SK-N-SH (cell line): Measurements from ENCODE around the gene CBLN3. TPM values are rescaled to one million over a fixed set of nuclear protein-coding genes. Genes with fewer than 3 reads are reported as not detected.

ENCODE experiments used
- CTCF ChIA-PET: fragments of 300-600, 350-600 bp; formaldehyde crosslinking; extraction: SDS; loops from one replicate; lab custom pipeline; 2021; lab: Yijun Ruan, JAX
- POLR2A ChIA-PET: fragments of 350-600 bp; sonication (Branson Sonifier 250); formaldehyde crosslinking; extraction: SDS; loops from one replicate; lab custom pipeline; 2020; ENCODE audit warnings: antibody characterized with exemption, inconsistent platforms; lab: Yijun Ruan, JAX
- DNase-seq: peaks from one replicate; pipeline ENCODE4 v3.0.0; 2012
- H2AFZ ChIP-seq: fragments of 200-600 bp; sonication (generic); 2 replicates; pipeline ENCODE4 v1.8.1; 2016; ENCODE audit warnings: antibody characterized with exemption, mild to moderate bottlenecking, low read depth
- H3F3A ChIP-seq: fragments of 200-600 bp; sonication (generic); replicated peaks from 2 replicates; pipeline ENCODE3; 2016; ENCODE audit warnings: antibody characterized with exemption, mild to moderate bottlenecking; ENCODE audit not compliant: insufficient read depth
- H3K27ac ChIP-seq, 2 experiments: fragments of 200-500 bp in 1 of 2; fragments of 200-600 bp in 1 of 2; sonication (Bioruptor generic) in 1 of 2; sonication (generic), shearing (Covaris generic) in 1 of 2; 2 replicates each; pipeline versions ENCODE4 v1.5.1 to v1.6.1; 2014 to 2016; ENCODE audit warnings: low read depth in 2 of 2, inconsistent platforms in 1 of 2, low read length in 1 of 2, mild to moderate bottlenecking in 1 of 2, mixed read lengths in 1 of 2
- H3K27me3 ChIP-seq: fragments of 200-600 bp; sonication (generic), shearing (Covaris generic); 2 replicates; pipeline ENCODE4 v1.6.1; 2016; ENCODE audit warnings: mixed run types; ENCODE audit not compliant: insufficient read depth
- H3K36me3 ChIP-seq, 2 experiments: fragments of 200-500 bp in 1 of 2; fragments of 200-600 bp in 1 of 2; sonication (Bioruptor generic) in 1 of 2; sonication (generic) in 1 of 2; replicated peaks in 1 of 2; 2 replicates each; pipeline versions ENCODE3 to v1.5.1; 2014 to 2016; ENCODE audit warnings: low read length in 1 of 2, mild to moderate bottlenecking in 1 of 2; ENCODE audit not compliant: insufficient read depth in 2 of 2, control insufficient read depth in 1 of 2
- H3K4me1 ChIP-seq, 2 experiments: fragments of 200-500 bp in 1 of 2; fragments of 200-600 bp in 1 of 2; sonication (Bioruptor generic) in 1 of 2; sonication (generic), shearing (Covaris generic) in 1 of 2; 2 replicates each; pipeline versions ENCODE4 v1.5.1 to v1.6.1; 2014 to 2016; ENCODE audit warnings: low read depth in 1 of 2, low read length in 1 of 2, mixed run types in 1 of 2; ENCODE audit not compliant: insufficient read depth in 2 of 2, control insufficient read depth in 1 of 2
- H3K4me2 ChIP-seq: fragments of 200-600 bp; sonication (generic), shearing (Covaris generic); 2 replicates; pipeline ENCODE4 v1.6.1; 2017; ENCODE audit warnings: mixed run types
- H3K4me3 ChIP-seq, 2 experiments: fragments of 200-500 bp in 1 of 2; fragments of 200-600 bp in 1 of 2; sonication (Bioruptor generic) in 1 of 2; sonication (generic), shearing (Covaris generic) in 1 of 2; 2 replicates each; pipeline versions ENCODE4 v1.5.1 to v1.8.1; 2014 to 2016; ENCODE audit warnings: low read depth in 2 of 2, inconsistent platforms in 1 of 2, low read length in 1 of 2, mild to moderate bottlenecking in 1 of 2, mixed read lengths in 1 of 2, moderate library complexity in 1 of 2
- H3K79me2 ChIP-seq: fragments of 200-600 bp; sonication (generic); 2 replicates; pipeline ENCODE4 v1.8.1; 2017; ENCODE audit warnings: mild to moderate bottlenecking; ENCODE audit not compliant: insufficient read depth
- H3K9ac ChIP-seq: fragments of 200-600 bp; sonication (generic); 2 replicates; pipeline ENCODE4 v1.6.1; 2017; ENCODE audit warnings: mixed run types
- H3K9me2 ChIP-seq: fragments of 200-600 bp; sonication (generic); 2 replicates; pipeline ENCODE4 v1.6.1; 2017; ENCODE audit warnings: mixed run types
- H3K9me3 ChIP-seq: fragments of 200-600 bp; sonication (generic); 2 replicates; pipeline ENCODE4 v1.6.1; 2017; ENCODE audit warnings: mixed run types, mild to moderate bottlenecking, moderate library complexity
- H4K20me1 ChIP-seq: fragments of 200-600 bp; sonication (generic); 2 replicates; pipeline ENCODE4 v1.6.1; 2017; ENCODE audit warnings: mild to moderate bottlenecking, mixed run types; ENCODE audit not compliant: insufficient read depth
- ELF1 ChIP-seq: IDR thresholded peaks from 2 replicates; pipeline ENCODE4 v1.4.0; 2012
- EP300 ChIP-seq, 2 experiments: IDR thresholded peaks; 2 replicates each; pipeline versions ENCODE4 v1.4.0 to v1.6.1; 2012; ENCODE audit warnings: borderline replicate concordance in 1 of 2, low read depth in 1 of 2, low read length in 1 of 2
- EZH2phosphoT487 ChIP-seq: fragments of 200-600 bp; sonication (generic); IDR thresholded peaks from 2 replicates; pipeline ENCODE4 v1.6.1; 2017; ENCODE audit warnings: low read depth, mixed run types, mild to moderate bottlenecking, antibody characterized with exemption, moderate library complexity, borderline replicate concordance
- MEF2A ChIP-seq: IDR thresholded peaks from 2 replicates; pipeline ENCODE4 v1.4.0; 2012; ENCODE audit warnings: low read depth, borderline replicate concordance
- PBX3 ChIP-seq: IDR thresholded peaks from 2 replicates; pipeline ENCODE4; 2012
- POLR2AphosphoS5 ChIP-seq: IDR thresholded peaks from 2 replicates; pipeline ENCODE4 v1.6.1; 2012; ENCODE audit warnings: low read depth, low read length
- REST ChIP-seq: IDR thresholded peaks from 2 replicates; pipeline ENCODE4 v1.6.1; 2012; ENCODE audit warnings: mild to moderate bottlenecking, low read depth, low read length, moderate library complexity
- SIN3A ChIP-seq: IDR thresholded peaks from 2 replicates; pipeline ENCODE4 v1.6.1; 2012; ENCODE audit warnings: low read depth, mild to moderate bottlenecking, low read length, moderate library complexity, borderline replicate concordance
- USF1 ChIP-seq: IDR thresholded peaks from 2 replicates; pipeline ENCODE4 v1.4.0; 2012; ENCODE audit warnings: low read depth, borderline replicate concordance
- WGBS: methylation state at CpG from one replicate; pipeline ENCODE4 v1.1.6; 2017; ENCODE audit warnings: low lambda C conversion rate; 5-methylcytosine and 5-hydroxymethylcytosine counted together
- polyA plus RNA-seq, 3 experiments: library from polyadenylated mRNA; depleted of rRNA; stranded (reverse); fragments of >200 nt; gene quantifications; 2 replicates each; pipeline ENCODE4 v1.2.3, GENCODE V29; 2012
- TF ChIP-seq, protein P1 (sequence below): fragments of 200-600 bp; sonication (generic); IDR thresholded peaks from 2 replicates; pipeline ENCODE4 v1.6.1; 2017; ENCODE audit warnings: antibody characterized with exemption, mild to moderate bottlenecking, moderate library complexity

The CBLN3 gene
- polyA plus RNA-seq, 1 of the 3 experiments (the other 2 are of a cell fraction) = 1.8 TPM

DNA sequence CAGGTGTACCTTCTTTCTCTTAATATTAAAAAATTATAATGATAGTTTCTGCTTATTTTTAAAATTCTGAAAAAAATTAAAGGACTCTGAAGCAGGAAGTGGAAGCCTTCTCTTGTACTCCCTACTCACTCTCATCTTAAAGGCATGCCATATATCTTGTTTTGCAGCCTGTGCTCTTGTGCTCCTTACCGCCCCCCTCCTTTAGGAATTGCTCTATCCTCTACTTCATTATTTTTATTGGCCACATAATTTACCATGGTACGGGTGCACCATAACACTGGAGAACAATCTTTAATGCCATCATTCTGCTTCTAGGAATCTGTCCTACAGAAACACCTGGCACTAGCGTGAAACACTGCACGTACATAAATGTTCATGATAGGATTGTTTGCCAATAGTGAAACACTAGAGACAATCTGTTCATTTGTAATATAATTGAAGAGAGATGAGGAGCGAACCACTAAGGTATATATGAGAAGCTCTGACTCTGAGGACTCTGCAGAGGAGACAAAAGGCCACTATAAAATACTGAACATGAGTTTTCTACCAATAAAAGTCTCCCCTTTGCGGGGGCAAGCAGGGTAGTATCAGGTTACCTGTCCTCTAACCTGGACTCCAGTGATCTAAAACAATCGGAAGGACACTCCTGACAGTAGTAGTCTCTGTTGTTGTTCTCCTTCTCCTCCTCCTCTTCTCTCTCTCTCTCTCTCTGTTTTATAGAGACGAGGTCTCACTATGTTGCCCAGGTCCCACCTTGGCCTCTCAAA, 37.0 kb downstream of the CBLN3 start:
- H3K4me2 ChIP-seq = peak overlapping the region; percentile 18; the same call in 1 of the 2 replicates

More for the DNA sequence above, 37.0 kb downstream of the CBLN3 start:
- Histone ChIP-seq H3K4me1 (no peaks in the 10 kb centered on the region; a peak in 2 of 4 replicates), H3K9me3 (no peaks in the 10 kb centered on the region), H3K27ac (peak overlapping the region; percentile 61 to 64), H3K9me2 (no peaks in the 10 kb centered on the region), H3K79me2 (no peaks in the 10 kb centered on the region), H2AFZ (peak overlapping the region; percentile 87), H3K9ac (no peak overlapping the region; the same call in 1 of the 2 replicates), H3K36me3 (no peaks in the 10 kb centered on the region), H3K4me3 (no peak overlapping the region), H3F3A (peaks cover 20% of the 10 kb centered on the region), H4K20me1 (no peaks in the 10 kb centered on the region), H3K27me3 (no peaks in the 10 kb centered on the region)
- DNase-seq = no peak
- TF ChIP-seq EP300 (IDR thresholded peaks at IDR 0.05; ENCODE audit: borderline replicate concordance in 1 of 2, low read depth in 1 of 2, low read length in 1 of 2) (no peak), SIN3A (no peak), ELF1 (peak; percentile 33; the same call in 1 of the 2 replicates), EZH2phosphoT487 (no peak), USF1 (no peak), REST (no peak), PBX3 (no peak; the same call in 1 of the 2 replicates), MEF2A (no peak), POLR2AphosphoS5 (no peak)
- TF ChIP-seq, protein P1, sequence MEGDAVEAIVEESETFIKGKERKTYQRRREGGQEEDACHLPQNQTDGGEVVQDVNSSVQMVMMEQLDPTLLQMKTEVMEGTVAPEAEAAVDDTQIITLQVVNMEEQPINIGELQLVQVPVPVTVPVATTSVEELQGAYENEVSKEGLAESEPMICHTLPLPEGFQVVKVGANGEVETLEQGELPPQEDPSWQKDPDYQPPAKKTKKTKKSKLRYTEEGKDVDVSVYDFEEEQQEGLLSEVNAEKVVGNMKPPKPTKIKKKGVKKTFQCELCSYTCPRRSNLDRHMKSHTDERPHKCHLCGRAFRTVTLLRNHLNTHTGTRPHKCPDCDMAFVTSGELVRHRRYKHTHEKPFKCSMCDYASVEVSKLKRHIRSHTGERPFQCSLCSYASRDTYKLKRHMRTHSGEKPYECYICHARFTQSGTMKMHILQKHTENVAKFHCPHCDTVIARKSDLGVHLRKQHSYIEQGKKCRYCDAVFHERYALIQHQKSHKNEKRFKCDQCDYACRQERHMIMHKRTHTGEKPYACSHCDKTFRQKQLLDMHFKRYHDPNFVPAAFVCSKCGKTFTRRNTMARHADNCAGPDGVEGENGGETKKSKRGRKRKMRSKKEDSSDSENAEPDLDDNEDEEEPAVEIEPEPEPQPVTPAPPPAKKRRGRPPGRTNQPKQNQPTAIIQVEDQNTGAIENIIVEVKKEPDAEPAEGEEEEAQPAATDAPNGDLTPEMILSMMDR = peak; percentile 42
- 73% methylated on average over 8 of the region's 8 CpGs for WGBS
- ChIA-PET POLR2A (no interaction called here), CTCF (interaction anchor here (1.0 to 1.1 kb wide), 2 partner anchors 39 kb away, joined by 3 read pairs; no protein-coding TSS in a partner anchor)
